Ramos (cell line): ENCODE results near the gene DDX28.
"Not testable (repeated sequence)": the region's sequence is repeated elsewhere in the genome, so short reads cannot be mapped to it uniquely, and the experiment has no call there.

ENCODE experiments used
- in situ Hi-C: fragments of 300-500 bp; cut with MboI; formaldehyde crosslinking; loops from one replicate; pipeline ENCODE4 v1.14.3; 2022; ENCODE audit warnings: low sequenced_read_pairs; ENCODE audit not compliant: unreplicated experiment

Gene DDX28

GRCh38 chr16:68040506-68041288, 17.7 kb upstream of the DDX28 start:
- in situ Hi-C loops, result loop anchor here (10.0 kb wide), 1 partner anchor 366 kb away; no protein-coding TSS in a partner anchor

- in situ Hi-C loops, result no loop called here
Measured at GRCh38 chr16:68037841-68038597, 15.0 kb upstream of the DDX28 start.

- in situ Hi-C loops, result no loop called here
Measured at GRCh38 chr16:68035227-68035626, 12.2 kb upstream of the DDX28 start.

- in situ Hi-C loops, result no loop called here
Measured at GRCh38 chr16:68033101-68033500, 10.1 kb upstream of the DDX28 start.

- in situ Hi-C loops, result no loop called here
Measured at GRCh38 chr16:68031951-68032350, 8.9 kb upstream of the DDX28 start.

GRCh38 chr16:68030108-68030507, 7.1 kb upstream of the DDX28 start:
- in situ Hi-C loops, result not testable (repeated sequence)

GRCh38 chr16:68028996-68029395, 6.0 kb upstream of the DDX28 start:
- in situ Hi-C loops, result no loop called here

- in situ Hi-C loops, result no loop called here
Measured at GRCh38 chr16:68022278-68022727, 729 bp downstream of the DDX28 start.

GRCh38 chr16:68021490-68021889, 1.5 kb downstream of the DDX28 start:
- in situ Hi-C loops, result no loop called here

- in situ Hi-C loops, result no loop called here
Measured at GRCh38 chr16:68019167-68019680, 3.8 kb downstream of the DDX28 start.

GRCh38 chr16:68015681-68016080, 7.4 kb downstream of the DDX28 start, which contains the start of gene DPEP2NB:
DPEP2NB (minus strand) TSS chr16:68015911; CDS start chr16:68015770, 141 bp downstream.
- in situ Hi-C loops, result no loop called here

- in situ Hi-C loops, result no loop called here
Measured at GRCh38 chr16:68013440-68013839, 9.6 kb downstream of the DDX28 start.

GRCh38 chr16:68009872-68010271, 13.2 kb downstream of the DDX28 start:
- in situ Hi-C loops, result not testable (repeated sequence)

GRCh38 chr16:68009157-68009735, 13.8 kb downstream of the DDX28 start:
- in situ Hi-C loops, result no loop called here

- in situ Hi-C loops, result no loop called here
Measured at GRCh38 chr16:68005786-68006286, 17.2 kb downstream of the DDX28 start.

- in situ Hi-C loops, result no loop called here
Measured at GRCh38 chr16:68005211-68005610, 17.8 kb downstream of the DDX28 start.

GRCh38 chr16:68003031-68003430, 20.0 kb downstream of the DDX28 start:
- in situ Hi-C loops, result no loop called here

GRCh38 chr16:68000450-68000849, 22.6 kb downstream of the DDX28 start:
- in situ Hi-C loops, result no loop called here

GRCh38 chr16:67999985-68000384, 23.0 kb downstream of the DDX28 start:
- in situ Hi-C loops, result loop anchor here (10.0 kb wide), 1 partner anchor 235 kb away; the partner anchor contains the start of gene ESRP2
